Measurements from ENCODE around the gene OR6P1. TPM values are rescaled to one million over a fixed set of nuclear protein-coding genes. Genes with fewer than 3 reads are reported as not detected.

Gene OR6P1
- total and polyA plus RNA-seq, 7 donors: not detected

GRCh38 chr1:158552296-158552695 is 18.1 kb downstream of the OR6P1 start:
- 29 to 72% methylated on average over 1 of the region's 1 CpG for WGBS, 2 donors
- H3K36me3 ChIP-seq: no peaks in the 10 kb centered on the region
- H3K27ac ChIP-seq: no peak overlapping the region
- TF ChIP-seq POLR2A (IDR thresholded peaks at IDR 0.05) (no peak), EP300 (IDR thresholded peaks at IDR 0.05) (no peak), POLR2AphosphoS5 (IDR thresholded peaks at IDR 0.05) (no peak), CTCF (IDR thresholded peaks at IDR 0.05) (no peak)
- intact Hi-C loops (cut with DNase I): no loop called here
- H3K27me3 ChIP-seq: no peaks in the 10 kb centered on the region
- DNase-seq: no peak
- H3K4me3 ChIP-seq: no peak overlapping the region
- no peaks in the 10 kb centered on the region for H3K4me1 ChIP-seq
- no peaks in the 10 kb centered on the region for H3K9me3 ChIP-seq

- TF ChIP-seq EP300 (IDR thresholded peaks at IDR 0.05) (no peak), POLR2AphosphoS5 (IDR thresholded peaks at IDR 0.05) (no peak), CTCF (IDR thresholded peaks at IDR 0.05) (no peak), POLR2A (IDR thresholded peaks at IDR 0.05) (no peak)
- Histone ChIP-seq H3K4me1 (no peaks in the 10 kb centered on the region), H3K27me3 (no peaks in the 10 kb centered on the region), H3K27ac (no peak overlapping the region), H3K4me3 (no peak overlapping the region), H3K36me3 (no peaks in the 10 kb centered on the region), H3K9me3 (no peaks in the 10 kb centered on the region)
- 95 to 96% methylated on average over 2 of the region's 2 CpGs for WGBS, 2 donors
- intact Hi-C loops (cut with DNase I): no loop called here
- DNase-seq: no peak
Measured at GRCh38 chr1:158547533-158547932, 22.8 kb downstream of the OR6P1 start.

- intact Hi-C loops (cut with DNase I): no loop called here
- H3K36me3 ChIP-seq: no peaks in the 10 kb centered on the region
- no peak overlapping the region for H3K27ac ChIP-seq
- H3K9me3 ChIP-seq: no peaks in the 10 kb centered on the region
- H3K4me3 ChIP-seq: no peak overlapping the region
- H3K27me3 ChIP-seq: no peaks in the 10 kb centered on the region
- H3K4me1 ChIP-seq: no peaks in the 10 kb centered on the region
- no peak for TF ChIP-seq POLR2A (IDR thresholded peaks at IDR 0.05)
- TF ChIP-seq EP300 (IDR thresholded peaks at IDR 0.05): no peak
- no peak for TF ChIP-seq POLR2AphosphoS5 (IDR thresholded peaks at IDR 0.05)
- TF ChIP-seq CTCF (IDR thresholded peaks at IDR 0.05): no peak
- DNase-seq: no peak
- WGBS, 2 donors: 78 to 93% methylated on average over 2 of the region's 2 CpGs
Measured at GRCh38 chr1:158537609-158538008, 32.8 kb downstream of the OR6P1 start.

GRCh38 chr1:158534496-158534895 is 35.9 kb downstream of the OR6P1 start:
- no peaks in the 10 kb centered on the region for H3K4me1 ChIP-seq
- 24 to 49% methylated on average over 5 of the region's 5 CpGs for WGBS, 2 donors
- no peaks in the 10 kb centered on the region for H3K27me3 ChIP-seq
- no peak overlapping the region for H3K4me3 ChIP-seq
- intact Hi-C loops (cut with DNase I): no loop called here
- no peaks in the 10 kb centered on the region for H3K36me3 ChIP-seq
- TF ChIP-seq EP300 (IDR thresholded peaks at IDR 0.05): no peak
- TF ChIP-seq CTCF (IDR thresholded peaks at IDR 0.05): no peak
- no peak for TF ChIP-seq POLR2A (IDR thresholded peaks at IDR 0.05)
- TF ChIP-seq POLR2AphosphoS5 (IDR thresholded peaks at IDR 0.05): no peak
- H3K27ac ChIP-seq: no peak overlapping the region
- DNase-seq: no peak
- no peaks in the 10 kb centered on the region for H3K9me3 ChIP-seq

- Histone ChIP-seq H3K9me3 (peaks cover 0 to 5% (median under 1%) of the 10 kb centered on the region in 4 donors), H3K27ac (no peak overlapping the region), H3K27me3 (no peaks in the 10 kb centered on the region), H3K36me3 (no peaks in the 10 kb centered on the region), H3K4me1 (no peaks in the 10 kb centered on the region), H3K4me3 (no peak overlapping the region)
- WGBS, 2 donors: 0 to 42% methylated on average over 2 of the region's 2 CpGs
- intact Hi-C loops (cut with DNase I): no loop called here
- no peak for DNase-seq
- TF ChIP-seq EP300 (IDR thresholded peaks at IDR 0.05) (no peak), POLR2A (IDR thresholded peaks at IDR 0.05) (no peak), CTCF (IDR thresholded peaks at IDR 0.05) (no peak), POLR2AphosphoS5 (IDR thresholded peaks at IDR 0.05) (no peak)
Measured at GRCh38 chr1:158527190-158527815, 43.1 kb downstream of the OR6P1 start.
